HG03432 (cell line): Measurements from ENCODE around the gene ADGRV1.
A peak's percentile ranks its signal among the peaks of the same experiment; 100 is the strongest.
"Not testable (repeated sequence)": the region's sequence is repeated elsewhere in the genome, so short reads cannot be mapped to it uniquely, and the experiment has no call there.

Experiments used
- ATAC-seq: cut with Tn5 transposase; IDR thresholded peaks from one replicate; pipeline ENCODE4 v1.9.1; 2021; ENCODE audit warnings: mild to moderate bottlenecking, moderate library complexity; ENCODE audit not compliant: unreplicated experiment

Gene ADGRV1

DNA sequence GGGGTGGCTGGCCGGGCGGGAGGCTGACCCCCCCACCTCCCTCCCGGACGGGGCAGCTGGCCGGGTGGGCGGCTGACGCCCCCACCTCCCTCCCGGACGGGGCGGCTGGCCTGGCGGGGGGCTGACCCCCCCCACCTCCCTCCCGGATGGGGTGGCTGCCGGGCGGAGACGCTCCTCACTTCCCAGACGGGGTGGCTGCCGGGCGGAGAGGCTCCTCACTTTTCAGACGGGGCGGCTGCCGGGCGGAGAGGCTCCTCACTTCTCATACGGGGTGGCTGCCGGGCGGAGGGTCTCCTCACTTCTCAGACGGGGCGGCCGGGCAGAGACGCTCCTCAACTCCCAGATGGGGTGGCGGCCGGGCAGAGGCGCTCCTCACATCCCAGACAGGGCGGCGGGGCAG lies 37.2 kb downstream of the ADGRV1 start:
- not testable (repeated sequence) for ATAC-seq

DNA sequence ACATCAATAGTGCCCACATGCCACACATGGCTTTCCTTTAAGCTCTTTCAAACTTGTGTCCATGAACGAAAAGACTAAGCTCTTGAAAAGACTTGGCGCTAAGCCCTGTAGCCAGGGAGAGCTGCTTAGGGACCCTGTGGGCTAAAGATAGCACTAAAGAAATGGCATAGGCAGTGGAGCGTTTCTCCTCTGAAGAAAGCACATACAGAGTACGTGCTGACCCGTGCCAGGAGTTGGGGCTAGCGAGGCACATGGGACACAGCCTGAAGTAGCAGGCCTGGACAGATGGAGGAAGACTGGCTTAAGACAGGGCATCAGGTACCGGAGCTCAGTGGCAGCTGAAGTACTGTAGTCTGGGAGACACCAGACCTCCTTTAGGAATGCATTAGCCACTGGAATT lies 39.7 kb downstream of the ADGRV1 start:
- no peak for ATAC-seq

DNA sequence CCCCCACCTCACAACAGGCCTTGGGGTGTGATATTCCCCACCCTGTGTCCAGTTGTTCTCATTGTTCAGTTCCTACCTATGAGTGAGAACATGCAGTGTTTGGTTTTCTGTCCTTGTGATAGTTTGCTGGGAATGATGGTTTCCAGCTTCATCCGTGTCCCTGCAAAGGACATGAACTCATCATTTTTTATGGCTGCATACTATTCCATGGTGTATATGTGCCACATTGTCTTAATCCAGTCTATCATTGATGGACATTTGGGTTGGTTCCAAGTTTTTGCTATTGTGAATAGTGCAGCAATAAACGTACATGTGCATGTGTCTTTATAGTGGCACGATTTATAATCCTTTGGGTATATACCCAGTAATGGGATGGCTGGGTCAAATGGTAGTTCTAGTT lies 41.7 kb downstream of the ADGRV1 start:
- not testable (repeated sequence) for ATAC-seq

DNA sequence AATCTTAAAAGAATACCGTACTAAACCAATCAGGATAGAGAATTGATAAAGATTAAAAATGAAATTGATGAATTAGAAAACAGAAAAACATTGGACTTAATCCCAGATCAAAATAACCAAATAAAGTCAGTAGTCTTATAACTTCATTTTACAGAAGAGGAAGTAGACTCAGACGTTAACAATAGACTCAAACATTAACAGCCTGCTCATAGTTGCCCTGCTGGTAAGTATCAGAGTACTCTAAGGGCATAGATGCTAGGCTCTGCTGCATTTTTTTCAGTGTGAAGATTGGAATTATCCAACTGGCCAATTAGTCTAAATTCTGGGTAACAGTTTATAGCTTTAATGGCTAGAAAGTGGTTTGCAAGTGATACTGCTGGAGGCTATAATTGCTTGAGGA lies 42.9 kb downstream of the ADGRV1 start:
- ATAC-seq: no peak

DNA sequence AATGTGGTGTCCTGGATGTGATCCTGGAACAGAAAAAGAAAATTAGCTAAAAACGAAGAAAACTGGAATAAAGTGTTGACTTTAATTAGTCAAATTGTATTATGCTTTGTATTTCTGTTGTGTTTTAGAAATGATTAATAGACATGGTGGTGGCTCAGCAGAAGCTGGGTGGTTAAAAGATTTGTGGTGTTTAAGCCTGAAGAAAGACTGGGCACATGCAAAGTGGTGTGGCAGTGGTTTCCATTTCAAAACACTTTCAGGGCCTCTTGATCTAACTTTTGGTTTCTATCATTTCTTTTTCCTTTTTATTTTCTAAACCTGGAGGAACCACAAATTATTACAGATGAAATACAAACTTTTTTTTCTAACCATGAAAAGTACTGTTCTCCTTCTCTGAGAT lies 44.1 kb downstream of the ADGRV1 start:
- peak; percentile 67 for ATAC-seq

DNA sequence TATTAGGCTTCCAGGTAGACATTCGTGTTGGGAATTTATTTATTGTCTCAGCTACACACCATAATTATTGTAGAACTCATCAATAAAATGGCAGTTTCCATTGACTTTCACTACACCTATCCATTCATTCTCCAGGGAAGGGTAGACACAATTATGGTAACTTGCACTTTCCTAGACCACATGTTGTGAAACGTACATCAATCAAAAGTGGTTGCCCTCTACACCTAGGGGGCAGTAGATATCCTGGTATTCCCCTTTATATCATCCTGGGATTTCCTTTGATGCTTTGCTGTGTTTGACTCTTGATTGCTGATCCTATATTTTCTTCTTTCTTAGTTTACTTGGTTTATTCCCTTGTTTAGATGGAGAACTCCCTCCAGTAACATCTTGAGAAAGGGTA lies 47.9 kb downstream of the ADGRV1 start:
- ATAC-seq: no peak

DNA sequence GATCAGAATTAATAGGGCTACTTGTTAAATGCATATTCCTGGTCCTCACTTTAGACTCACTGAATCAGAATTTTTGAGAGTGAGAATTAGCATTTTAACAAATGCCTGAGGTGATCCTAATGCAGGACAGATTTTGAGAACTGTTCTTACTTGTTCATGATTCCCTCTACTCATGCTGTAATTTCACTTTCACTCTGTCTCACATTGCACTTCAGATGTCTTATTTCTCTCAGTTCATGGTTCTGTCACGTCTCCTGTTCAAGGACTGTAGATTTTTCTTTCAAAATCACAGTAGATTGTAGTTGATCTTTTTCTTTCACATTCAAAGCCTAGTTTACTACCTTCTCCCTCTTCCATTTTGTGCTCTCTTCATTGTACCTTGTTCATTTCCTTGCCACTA lies 54.3 kb downstream of the ADGRV1 start:
- peak; percentile 98 for ATAC-seq

DNA sequence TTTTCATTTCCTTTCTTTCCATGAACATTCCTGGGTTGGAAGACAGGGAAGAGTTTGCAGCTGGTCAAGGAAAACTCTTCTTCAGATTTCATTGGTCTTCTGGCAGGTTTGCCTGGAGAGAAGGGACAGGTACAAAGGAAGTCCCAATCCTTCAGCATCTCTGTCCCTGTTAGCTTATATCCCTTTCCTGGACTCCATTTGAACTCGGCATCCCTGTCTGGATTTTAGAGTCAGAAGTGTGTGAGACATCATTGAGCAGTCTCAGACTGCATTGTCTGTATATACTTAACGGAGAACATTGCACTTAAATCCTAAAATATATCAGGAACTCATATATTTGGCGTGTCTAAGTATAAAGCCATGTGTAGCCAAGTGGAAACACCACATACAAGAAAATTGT lies 54.9 kb downstream of the ADGRV1 start:
- ATAC-seq: no peak

DNA sequence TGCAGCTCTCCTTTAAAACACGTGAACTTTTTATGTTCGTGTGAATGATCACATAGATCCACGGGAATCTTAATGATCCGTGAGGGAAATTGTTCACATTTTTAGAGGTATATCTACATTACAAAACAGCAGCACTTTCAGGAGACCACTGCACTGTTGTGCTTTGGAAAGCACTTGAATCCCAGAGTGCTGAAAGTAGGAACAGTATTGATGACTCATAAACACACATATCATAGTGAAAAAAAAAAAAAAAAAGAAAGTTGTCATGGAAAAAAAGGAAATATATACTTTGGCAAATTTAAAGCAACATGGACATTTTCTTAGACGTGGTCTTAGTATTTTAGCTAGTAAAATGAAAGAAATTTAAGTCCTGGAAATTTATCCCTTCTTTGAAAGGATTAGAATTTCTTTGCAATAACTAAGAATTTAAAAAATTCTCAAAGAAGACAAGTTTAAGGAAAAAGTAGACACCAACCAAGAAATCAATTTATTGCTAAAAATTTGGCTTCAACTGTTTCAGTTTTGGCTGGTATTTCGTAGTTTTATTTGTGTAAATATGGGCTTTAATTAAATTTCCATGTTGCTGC lies 55.4 kb downstream of the ADGRV1 start:
- no peak for ATAC-seq

DNA sequence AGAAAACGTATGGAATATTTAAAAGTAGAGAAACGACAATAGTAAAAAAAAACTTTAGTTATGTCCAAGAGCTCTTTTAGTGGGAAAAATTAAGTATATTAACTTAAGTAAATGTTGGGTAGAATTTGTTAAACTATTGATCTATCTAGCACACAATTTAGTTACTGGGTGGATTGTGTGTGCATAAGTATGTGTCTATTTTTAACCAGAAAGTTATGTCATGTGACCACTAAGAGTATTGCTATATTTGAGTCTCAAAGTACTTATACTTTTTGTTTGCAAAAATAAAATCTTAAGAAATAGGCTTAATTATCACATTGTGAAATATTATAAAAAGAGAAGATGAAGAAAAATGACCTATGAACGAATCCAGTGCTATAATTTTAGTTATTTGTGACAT lies 56.8 kb downstream of the ADGRV1 start:
- ATAC-seq: no peak

DNA sequence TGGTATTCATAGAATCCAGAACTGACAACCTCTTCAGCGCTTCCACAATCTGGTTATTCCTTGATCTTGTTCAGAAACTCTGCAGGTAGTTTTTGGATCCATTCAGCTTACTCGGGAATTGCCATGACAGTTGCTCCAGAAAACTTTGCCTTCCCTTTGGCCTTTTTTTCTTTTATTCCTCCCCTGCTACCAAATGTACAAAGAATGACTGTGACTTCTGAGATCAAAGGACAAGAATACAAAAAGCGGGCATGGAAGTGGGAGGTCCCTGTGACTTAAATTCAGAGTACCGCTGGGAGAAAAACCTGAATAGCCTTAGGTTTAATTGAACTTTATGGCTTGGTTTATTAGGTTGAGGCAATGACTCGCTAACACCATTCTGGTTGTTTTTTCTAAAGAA lies 59.5 kb downstream of the ADGRV1 start:
- no peak for ATAC-seq

DNA sequence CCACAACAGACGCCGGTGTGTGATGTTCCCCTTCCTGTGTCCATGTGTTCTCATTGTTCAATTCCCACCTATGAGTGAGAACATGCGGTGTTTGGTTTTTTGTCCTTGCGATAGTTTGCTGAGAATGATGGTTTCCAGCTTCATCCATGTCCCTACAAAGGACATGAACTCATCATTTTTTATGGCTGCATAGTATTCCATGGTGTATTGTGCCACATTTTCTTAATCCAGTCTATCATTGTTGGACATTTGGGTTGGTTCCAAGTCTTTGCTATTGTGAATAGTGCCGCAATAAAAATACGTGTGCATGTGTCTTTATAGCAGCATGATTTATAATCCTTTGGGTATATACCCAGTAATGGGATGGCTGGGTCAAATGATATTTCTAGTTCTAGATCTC lies 61.2 kb downstream of the ADGRV1 start:
- ATAC-seq: not testable (repeated sequence)

DNA sequence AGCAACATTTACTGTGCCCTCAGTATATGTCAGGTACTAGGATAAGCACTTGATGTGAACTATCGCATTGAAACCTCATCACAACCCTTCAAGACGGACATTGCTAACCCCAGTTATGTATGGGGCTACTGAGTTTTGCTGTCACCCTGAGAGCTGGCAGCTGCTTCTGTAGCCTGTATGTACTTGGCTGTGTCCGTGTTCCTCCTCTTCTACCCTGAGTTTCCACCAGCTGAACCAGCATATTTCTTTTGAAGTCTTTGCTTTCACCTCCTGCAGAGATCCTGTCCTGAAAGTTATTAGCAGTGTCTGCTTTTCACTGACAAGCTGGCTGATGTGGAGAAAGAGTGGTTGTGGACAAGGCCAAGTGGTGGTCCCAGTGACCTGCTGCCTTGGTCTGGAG lies 63.3 kb downstream of the ADGRV1 start:
- ATAC-seq: no peak

DNA sequence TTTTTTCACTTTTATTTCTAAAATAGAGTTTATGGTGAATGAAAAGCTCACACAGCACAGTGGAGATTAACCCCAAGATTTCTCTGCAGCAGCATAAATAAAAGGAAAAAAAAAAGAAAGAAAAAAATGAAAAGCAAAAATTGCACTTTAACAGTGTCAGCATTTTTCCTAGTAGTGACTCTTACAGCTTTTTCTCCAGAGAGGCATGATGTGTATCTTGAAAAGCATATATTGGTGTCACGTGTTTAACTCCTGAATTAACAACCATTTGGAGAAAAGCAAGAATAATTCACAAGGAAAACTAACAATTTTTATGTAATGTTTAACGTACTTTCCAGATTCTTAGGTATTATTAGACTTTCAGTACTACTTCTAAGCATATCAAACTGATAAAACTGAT lies 67.9 kb downstream of the ADGRV1 start:
- ATAC-seq: no peak

DNA sequence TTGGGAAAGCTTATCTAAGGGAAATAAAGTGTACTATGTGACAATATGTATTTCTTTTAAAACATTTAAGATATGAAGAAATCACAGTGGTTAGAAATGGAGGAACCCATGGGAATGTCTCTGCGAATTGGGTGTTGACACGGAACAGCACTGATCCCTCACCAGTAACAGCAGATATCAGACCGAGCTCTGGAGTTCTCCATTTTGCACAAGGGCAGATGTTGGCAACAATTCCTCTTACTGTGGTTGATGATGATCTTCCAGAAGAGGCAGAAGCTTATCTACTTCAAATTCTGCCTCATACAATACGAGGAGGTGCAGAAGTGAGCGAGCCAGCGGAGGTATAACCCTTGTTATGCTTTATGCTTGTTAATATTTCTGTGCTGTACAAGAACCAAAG lies 69.9 kb downstream of the ADGRV1 start:
- ATAC-seq: no peak

DNA sequence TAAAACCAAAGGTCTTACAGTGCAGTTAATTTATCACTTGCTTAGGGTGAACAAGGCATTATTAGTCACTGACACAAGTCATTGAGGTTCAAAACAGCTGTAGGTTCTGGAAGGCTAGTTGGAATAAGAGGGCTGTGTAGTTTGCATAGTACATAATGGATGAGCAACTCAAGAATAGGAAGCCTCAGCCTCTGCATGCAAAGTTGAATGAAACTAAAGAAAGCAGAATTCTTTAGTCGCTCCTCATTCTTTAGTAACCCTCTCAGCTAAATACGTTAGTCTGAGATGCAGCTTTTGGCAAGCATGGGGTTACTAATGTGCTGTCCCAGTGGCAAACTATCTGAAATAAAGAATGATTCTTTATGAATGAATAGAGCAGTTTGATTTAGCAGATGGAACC lies 74.2 kb downstream of the ADGRV1 start:
- no peak for ATAC-seq

DNA sequence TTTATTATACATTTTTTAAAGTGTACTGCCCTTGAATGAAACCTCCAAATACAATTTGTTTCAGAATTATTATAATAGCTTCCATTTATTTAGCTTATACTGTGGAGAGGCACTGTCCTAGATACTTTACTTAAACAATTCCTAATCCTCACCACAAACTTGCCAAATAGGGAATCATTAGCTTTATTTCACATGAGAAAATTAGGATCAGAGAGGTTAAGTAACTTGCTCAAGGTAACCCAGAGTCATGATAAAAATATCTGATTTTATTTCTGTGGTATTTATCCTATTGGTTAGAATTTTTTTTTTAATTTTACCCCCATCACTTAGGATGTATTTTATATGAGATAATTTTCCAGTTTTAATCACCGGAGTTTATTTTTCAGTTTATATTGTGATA lies 78.4 kb downstream of the ADGRV1 start:
- ATAC-seq: no peak

DNA sequence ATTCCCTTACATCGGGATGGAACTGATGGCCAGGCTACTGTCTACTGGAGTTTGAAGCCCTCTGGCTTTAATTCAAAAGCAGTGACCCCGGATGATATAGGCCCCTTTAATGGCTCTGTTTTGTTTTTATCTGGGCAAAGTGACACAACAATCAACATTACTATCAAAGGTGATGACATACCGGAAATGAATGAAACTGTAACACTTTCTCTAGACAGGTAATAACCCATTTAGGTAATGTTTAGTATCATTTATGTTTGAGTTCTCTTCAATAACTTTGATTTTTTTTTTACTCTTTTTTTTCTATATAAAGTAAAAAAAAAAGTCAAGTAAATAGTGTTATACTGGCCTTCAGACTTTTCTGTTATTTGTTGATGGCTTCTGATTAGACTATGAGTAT lies 79.1 kb downstream of the ADGRV1 start:
- no peak for ATAC-seq

DNA sequence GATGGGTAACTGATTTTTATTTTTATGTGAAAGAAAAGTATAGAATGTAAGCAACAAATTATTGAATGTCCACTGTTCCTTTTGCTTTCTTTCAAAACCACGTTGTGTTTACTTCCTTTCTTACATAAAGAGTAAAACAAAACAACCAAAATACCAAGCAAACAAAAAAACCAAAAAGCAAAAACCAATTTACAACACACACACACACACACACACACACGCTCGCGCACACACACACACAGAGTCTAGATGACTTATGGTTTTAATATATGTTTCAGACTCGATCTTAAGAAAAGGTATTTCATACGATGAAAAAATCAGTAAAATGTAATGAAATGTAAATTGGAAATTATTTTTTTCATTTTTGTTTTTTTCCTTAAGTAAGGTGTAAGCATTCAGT lies 80.3 kb downstream of the ADGRV1 start:
- ATAC-seq: no peak

DNA sequence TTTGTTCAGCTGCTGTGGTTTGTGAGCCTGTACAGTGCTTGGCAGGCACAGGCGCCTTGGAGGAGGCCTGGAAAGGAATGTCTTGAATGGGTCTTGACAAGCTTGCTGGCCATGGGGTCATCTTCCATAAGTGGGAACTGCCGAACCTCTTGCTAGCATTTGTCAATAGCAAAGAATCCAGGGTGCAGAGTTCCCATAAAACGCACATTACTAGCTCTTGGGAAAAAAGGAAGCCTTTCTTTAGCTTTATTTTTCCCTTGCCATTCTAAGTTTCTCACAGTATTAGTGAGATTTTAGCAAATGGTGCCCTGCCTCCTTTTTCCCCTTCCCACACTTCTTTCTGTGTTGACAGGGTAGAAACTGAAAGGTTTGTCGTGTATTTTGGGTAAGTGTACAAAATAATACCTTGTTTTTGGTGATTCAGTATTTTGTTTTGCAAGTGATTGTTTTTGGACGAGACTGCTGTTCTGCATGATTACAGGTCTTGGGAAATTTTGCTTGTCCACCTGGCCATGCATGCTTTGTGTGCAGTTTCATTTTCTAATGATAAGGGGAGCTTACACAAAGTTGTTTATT lies 82.0 kb downstream of the ADGRV1 start:
- peak; percentile 72 for ATAC-seq

DNA sequence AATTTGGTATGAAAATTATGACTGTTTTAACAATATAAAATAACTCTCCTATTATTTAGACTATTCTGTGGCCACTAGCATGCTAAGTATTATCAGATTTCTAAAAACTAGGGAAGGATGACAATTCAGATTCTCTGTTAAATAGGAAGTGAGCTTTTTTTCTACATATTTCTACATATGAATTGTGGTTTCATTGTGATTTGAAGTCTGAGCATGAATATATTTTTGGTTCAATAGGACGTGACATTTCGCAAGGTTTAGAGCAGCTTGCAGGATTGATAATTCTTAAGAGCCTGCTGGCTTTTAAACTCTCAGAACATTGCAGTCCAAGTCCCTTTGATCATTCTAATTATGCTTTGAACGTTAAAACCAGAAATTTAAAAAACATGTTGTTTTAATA lies 82.9 kb downstream of the ADGRV1 start:
- ATAC-seq: peak; percentile 32

DNA sequence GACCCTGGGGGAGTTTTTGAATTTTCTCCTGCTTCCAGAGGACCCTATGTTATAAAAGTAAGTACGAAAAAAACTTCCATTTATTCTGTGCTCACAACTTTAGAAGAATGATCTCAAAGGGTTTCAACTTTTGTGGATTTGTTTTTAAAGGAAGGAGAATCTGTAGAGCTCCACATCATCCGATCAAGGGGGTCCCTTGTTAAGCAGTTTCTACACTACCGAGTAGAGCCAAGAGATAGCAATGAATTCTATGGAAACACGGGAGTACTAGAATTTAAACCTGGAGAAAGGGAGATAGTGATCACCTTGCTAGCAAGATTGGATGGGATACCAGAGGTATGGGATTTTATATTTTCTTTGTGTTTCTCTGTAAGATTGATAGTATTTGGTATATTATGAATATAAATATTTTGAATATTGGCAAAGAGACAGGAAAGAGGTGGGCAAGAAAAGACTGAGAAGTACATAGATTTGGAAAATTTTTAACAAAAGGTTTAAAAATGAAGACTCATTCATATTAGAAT lies 84.2 kb downstream of the ADGRV1 start:
- no peak for ATAC-seq

DNA sequence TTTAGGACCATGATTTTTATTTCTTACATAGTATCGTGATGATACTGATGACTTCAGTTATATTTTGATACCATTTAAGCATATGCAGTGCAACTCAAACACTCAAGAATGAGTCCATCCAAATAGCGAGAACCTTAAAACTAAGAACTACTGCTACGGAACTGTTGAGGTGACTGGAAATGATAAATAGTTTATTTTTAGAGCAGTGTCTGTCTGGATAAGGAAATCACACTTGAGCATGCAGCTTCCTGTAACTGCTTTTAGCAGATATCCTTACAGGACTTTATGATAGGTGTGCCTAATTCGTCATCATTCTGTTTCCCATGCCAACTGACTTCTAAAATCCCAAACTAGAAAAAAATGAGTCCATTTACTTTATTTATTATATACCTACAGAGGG lies 85.5 kb downstream of the ADGRV1 start:
- ATAC-seq: no peak
